Stimulated activated CD4-positive, alpha-beta T cell treated with anti-CD3 and anti-CD28 coated beads, Interleukin-4, amount 100 ng/mL, for 48 hours (primary cell): ENCODE measurements around the gene PDXK.

Experiments
- DNase-seq, 2 donors: peaks; one replicate each; pipeline ENCODE4 v3.0.0-alpha.2; 2020; ENCODE audit warnings: low read depth in 2 of 2

PDXK gene

GRCh38 chr21:43779660-43780059, 60.7 kb downstream of the PDXK start:
- no peak for DNase-seq

GRCh38 chr21:43781846-43782245, 62.9 kb downstream of the PDXK start:
- DNase-seq, result no peak

GRCh38 chr21:43782431-43783097, 63.6 kb downstream of the PDXK start:
- DNase-seq, result no peak

- DNase-seq, result no peak
Observed at GRCh38 chr21:43783098-43783700, 64.3 kb downstream of the PDXK start.

GRCh38 chr21:43785134-43785533, 66.2 kb downstream of the PDXK start:
- no peak for DNase-seq

GRCh38 chr21:43786300-43786806, 67.4 kb downstream of the PDXK start:
- no peak for DNase-seq

- DNase-seq, result no peak
Observed at GRCh38 chr21:43786807-43787440, 68.0 kb downstream of the PDXK start.

- peak; percentile 88 to 95 for DNase-seq
Observed at GRCh38 chr21:43789276-43790009, 70.5 kb downstream of the PDXK start, which contains the start of gene RRP1. Gene RRP1 (plus strand): TSS chr21:43789577. CDS start chr21:43789630, 53 bp downstream.

- no peak for DNase-seq
Observed at GRCh38 chr21:43790010-43790524, 71.1 kb downstream of the PDXK start.

GRCh38 chr21:43792406-43792805, 73.5 kb downstream of the PDXK start:
- DNase-seq, result no peak

- no peak for DNase-seq
Observed at GRCh38 chr21:43793243-43793642, 74.3 kb downstream of the PDXK start.

GRCh38 chr21:43794311-43794710, 75.4 kb downstream of the PDXK start:
- no peak for DNase-seq

- DNase-seq, result no peak
Observed at GRCh38 chr21:43794857-43795256, 75.9 kb downstream of the PDXK start.

GRCh38 chr21:43797415-43797814, 78.5 kb downstream of the PDXK start:
- DNase-seq, result no peak

- DNase-seq, result no peak
Observed at GRCh38 chr21:43797925-43798715, 79.2 kb downstream of the PDXK start.

GRCh38 chr21:43799301-43799840, 80.4 kb downstream of the PDXK start:
- DNase-seq, result no peak

GRCh38 chr21:43800124-43800523, 81.2 kb downstream of the PDXK start:
- no peak for DNase-seq

- no peak for DNase-seq
Observed at GRCh38 chr21:43800566-43800965, 81.6 kb downstream of the PDXK start.

GRCh38 chr21:43801006-43801783, 82.3 kb downstream of the PDXK start:
- DNase-seq, result no peak

- no peak for DNase-seq
Observed at GRCh38 chr21:43802713-43803313, 83.9 kb downstream of the PDXK start.
